OCI-LY7 (cell line): Measurements from ENCODE around the gene ZCCHC2.

Source experiments
- CTCF ChIP-seq: fragments of 200-600 bp; sonication (generic); conservative IDR thresholded peaks from 2 replicates; pipeline ENCODE4 v1.5.1; 2014; ENCODE audit warnings: mild to moderate bottlenecking, antibody characterized with exemption, low read length, moderate library complexity, mixed read lengths
- EZH2phosphoT487 ChIP-seq: fragments of 200-600 bp; sonication (generic); IDR thresholded peaks from 2 replicates; pipeline ENCODE4 v1.6.1; 2018; ENCODE audit warnings: low read depth, borderline replicate concordance, mild to moderate bottlenecking, mixed run types, antibody characterized with exemption, low read length, moderate library complexity, mixed read lengths

- no peak for TF ChIP-seq CTCF
- TF ChIP-seq EZH2phosphoT487: no peak
These were observed 88.8 kb downstream of the ZCCHC2 start for GRCh38 chr18:62611453-62612288.
